Measurements from ENCODE around the gene SLC13A2. TPM values are rescaled to one million over a fixed set of nuclear protein-coding genes. Genes with fewer than 3 reads are reported as not detected.

The SLC13A2 gene
- total and polyA plus RNA-seq, 10 donors = 0.03 TPM; not detected in 9

GRCh38 chr17:28495635-28496034 is 22.2 kb downstream of the SLC13A2 start:
- no peak for DNase-seq
- peaks cover 0 to 19% (median 0%) of the 10 kb centered on the region in 7 donors for H3K27me3 ChIP-seq (replicated peaks in 1 of 7)
- H3K4me3 ChIP-seq = no peak overlapping the region
- 88 to 95% (median 90%) methylated on average over 8 of the region's 8 CpGs for WGBS, 5 donors
- no peaks in the 10 kb centered on the region for H3K36me3 ChIP-seq
- H3K27ac ChIP-seq = no peak overlapping the region
- TF ChIP-seq POLR2AphosphoS5 (IDR thresholded peaks at IDR 0.05) = no peak
- no peak for TF ChIP-seq CTCF (IDR thresholded peaks at IDR 0.05 in 8 of 11, conservative IDR thresholded peaks at IDR 0.05 in 3 of 11)
- no peak for TF ChIP-seq POLR2A (IDR thresholded peaks at IDR 0.05)
- intact Hi-C loops (cut with DNase I; ENCODE audit: low total_unique reads) = no loop called here
- H3K9me3 ChIP-seq = no peaks in the 10 kb centered on the region
- H3K4me1 ChIP-seq = peaks cover 0 to 12% (median 2%) of the 10 kb centered on the region in 6 donors

DNA sequence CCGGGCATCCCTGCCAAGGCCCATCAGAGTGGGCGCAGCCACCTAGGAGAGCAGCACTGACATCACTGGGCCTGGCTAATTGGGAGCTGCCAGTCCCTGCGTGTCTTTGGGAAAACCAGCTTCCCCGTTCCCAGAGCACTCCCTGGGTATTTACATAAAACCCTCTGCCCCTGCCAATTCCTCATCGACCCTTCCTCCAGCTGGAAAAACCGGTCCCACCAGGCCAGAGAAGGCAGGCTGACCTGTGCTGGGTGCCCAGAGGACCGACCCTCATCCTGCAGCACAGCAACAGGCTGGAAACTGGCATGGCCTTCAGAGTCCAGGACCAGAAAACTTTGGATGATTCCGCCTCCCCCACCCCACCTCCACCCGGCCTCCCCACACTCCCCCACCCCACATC is 24.5 kb downstream of the SLC13A2 start:
- Histone ChIP-seq H3K4me3 (no peak overlapping the region), H3K36me3 (no peaks in the 10 kb centered on the region), H3K9me3 (no peaks in the 10 kb centered on the region), H3K27me3 (replicated peaks in 1 of 7) (peaks cover 0 to 19% (median 0%) of the 10 kb centered on the region in 7 donors), H3K4me1 (peaks cover 0 to 27% (median 13%) of the 10 kb centered on the region in 6 donors), H3K27ac (no peak overlapping the region)
- 61 to 77% (median 68%) methylated on average over 9 of the region's 9 CpGs for WGBS, 5 donors
- TF ChIP-seq POLR2AphosphoS5 (IDR thresholded peaks at IDR 0.05) (no peak), CTCF (IDR thresholded peaks at IDR 0.05 in 8 of 11, conservative IDR thresholded peaks at IDR 0.05 in 3 of 11) (no peak), POLR2A (IDR thresholded peaks at IDR 0.05) (no peak)
- no peak for DNase-seq
- intact Hi-C loops (cut with DNase I; ENCODE audit: low total_unique reads) = no loop called here

DNA sequence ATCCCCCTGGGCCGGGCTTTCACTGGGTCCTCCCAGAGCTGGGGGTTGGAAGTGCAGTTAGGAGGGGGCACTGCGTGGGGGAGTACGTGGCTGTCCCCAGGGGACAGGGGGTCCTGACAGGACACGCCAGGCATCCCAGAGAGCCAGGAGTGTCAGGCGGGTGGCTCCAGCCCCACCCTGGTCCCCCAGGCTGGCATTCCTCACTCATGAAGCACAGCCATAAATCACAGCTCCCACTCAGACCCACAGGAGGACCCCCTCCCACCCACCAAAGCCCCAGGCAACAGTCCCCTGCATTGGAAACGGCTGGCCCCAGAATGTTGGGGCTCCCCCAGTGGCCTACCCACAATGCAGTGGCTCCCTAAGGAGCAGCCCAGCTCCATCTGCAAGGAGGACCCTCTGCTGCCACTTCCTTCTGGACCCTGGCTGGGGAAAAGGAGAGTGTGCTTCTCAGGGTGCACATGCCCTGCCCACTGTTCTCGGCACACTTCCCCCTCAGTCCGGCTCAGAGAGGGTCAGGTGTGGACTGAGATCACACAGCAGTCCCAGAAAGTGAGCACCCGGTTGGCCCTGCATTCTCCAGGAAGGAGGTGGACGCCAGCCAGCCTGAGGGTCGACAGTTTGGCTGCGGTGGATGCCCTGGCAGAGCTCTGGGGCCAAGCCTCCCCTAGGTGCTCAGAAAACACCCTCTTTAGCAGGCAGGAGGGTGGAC is 25.4 kb downstream of the SLC13A2 start:
- DNase-seq = no peak
- H3K27ac ChIP-seq = no peak overlapping the region
- no peaks in the 10 kb centered on the region for H3K36me3 ChIP-seq
- peaks cover 0 to 15% (median 0%) of the 10 kb centered on the region in 7 donors for H3K27me3 ChIP-seq (replicated peaks in 1 of 7)
- H3K4me1 ChIP-seq = peaks cover 0 to 24% (median 13%) of the 10 kb centered on the region in 6 donors
- intact Hi-C loops (cut with DNase I; ENCODE audit: low total_unique reads) = no loop called here
- 67 to 82% (median 76%) methylated on average over 7 to 12 of the region's 12 CpGs for WGBS, 5 donors
- H3K9me3 ChIP-seq = no peaks in the 10 kb centered on the region
- no peak overlapping the region for H3K4me3 ChIP-seq
- TF ChIP-seq CTCF (IDR thresholded peaks at IDR 0.05 in 8 of 11, conservative IDR thresholded peaks at IDR 0.05 in 3 of 11) = no peak
- no peak for TF ChIP-seq POLR2AphosphoS5 (IDR thresholded peaks at IDR 0.05)
- TF ChIP-seq POLR2A (IDR thresholded peaks at IDR 0.05) = no peak

GRCh38 chr17:28499364-28499664 is 25.9 kb downstream of the SLC13A2 start:
- no peak for DNase-seq
- Histone ChIP-seq H3K36me3 (no peaks in the 10 kb centered on the region), H3K27ac (no peak overlapping the region), H3K4me3 (no peak overlapping the region), H3K27me3 (replicated peaks in 1 of 7) (peaks cover 0 to 9% (median 0%) of the 10 kb centered on the region in 7 donors), H3K4me1 (peaks cover 0 to 24% (median 13%) of the 10 kb centered on the region in 6 donors), H3K9me3 (no peaks in the 10 kb centered on the region)
- WGBS, 5 donors = 90 to 95% (median 92%) methylated on average over 2 to 9 of the region's 9 CpGs
- TF ChIP-seq POLR2A (IDR thresholded peaks at IDR 0.05) (no peak), CTCF (IDR thresholded peaks at IDR 0.05 in 8 of 11, conservative IDR thresholded peaks at IDR 0.05 in 3 of 11) (no peak), POLR2AphosphoS5 (IDR thresholded peaks at IDR 0.05) (no peak)
- intact Hi-C loops (cut with DNase I; ENCODE audit: low total_unique reads) = no loop called here

All from spleen (tissue), 11 donors.